Activated gamma-delta T cell treated with Interleukin-2 at 50 U/mL for 16 hours (primary cell): ENCODE data around the gene STK38L.
"Not testable (repeated sequence)": the region's sequence is repeated elsewhere in the genome, so short reads cannot be mapped to it uniquely, and the experiment has no call there.

Experiments
- DNase-seq: peaks from one replicate; pipeline ENCODE4 v3.0.0-alpha.2; 2020

The STK38L gene

GRCh38 chr12:27229367-27229766 lies 14.7 kb upstream of the STK38L start:
- DNase-seq: no peak

- DNase-seq: not testable (repeated sequence)
These were observed 12.7 kb upstream of the STK38L start for GRCh38 chr12:27231374-27231773.

- DNase-seq: no peak
These were observed 10.3 kb upstream of the STK38L start for GRCh38 chr12:27233814-27234213.

- DNase-seq: no peak
These were observed 7.6 kb upstream of the STK38L start for GRCh38 chr12:27236498-27236897.

GRCh38 chr12:27237790-27238771 lies 6.0 kb upstream of the STK38L start:
- no peak for DNase-seq

- no peak for DNase-seq
These were observed 1.1 kb upstream of the STK38L start for GRCh38 chr12:27243006-27243405.

- no peak for DNase-seq
These were observed 803 bp downstream of the STK38L start for GRCh38 chr12:27244689-27245488.

- no peak for DNase-seq
These were observed 2.1 kb downstream of the STK38L start for GRCh38 chr12:27246141-27246540.

GRCh38 chr12:27246774-27247173 lies 2.7 kb downstream of the STK38L start:
- DNase-seq: no peak

GRCh38 chr12:27252934-27253333 lies 8.8 kb downstream of the STK38L start:
- DNase-seq: no peak

- no peak for DNase-seq
These were observed 9.3 kb downstream of the STK38L start for GRCh38 chr12:27253347-27253746.

- no peak for DNase-seq
These were observed 11.7 kb downstream of the STK38L start for GRCh38 chr12:27255806-27256205.

GRCh38 chr12:27257104-27257843 lies 13.2 kb downstream of the STK38L start:
- no peak for DNase-seq

GRCh38 chr12:27260746-27261145 lies 16.7 kb downstream of the STK38L start:
- no peak for DNase-seq

- DNase-seq: no peak
These were observed 17.8 kb downstream of the STK38L start for GRCh38 chr12:27261866-27262265.

- no peak for DNase-seq
These were observed 26.1 kb downstream of the STK38L start for GRCh38 chr12:27270148-27270547.

GRCh38 chr12:27271206-27271605 lies 27.1 kb downstream of the STK38L start:
- DNase-seq: no peak

- DNase-seq: no peak
These were observed 28.4 kb downstream of the STK38L start for GRCh38 chr12:27272373-27273028.

GRCh38 chr12:27273114-27273513 lies 29.0 kb downstream of the STK38L start:
- no peak for DNase-seq

- DNase-seq: no peak
These were observed 30.6 kb downstream of the STK38L start for GRCh38 chr12:27274706-27275105.

GRCh38 chr12:27276275-27276674 lies 32.2 kb downstream of the STK38L start:
- no peak for DNase-seq

GRCh38 chr12:27277846-27278260 lies 33.8 kb downstream of the STK38L start:
- DNase-seq: no peak

- no peak for DNase-seq
These were observed 35.7 kb downstream of the STK38L start for GRCh38 chr12:27279826-27280225.
